OCI-LY7 (cell line): ENCODE data around the gene DDT.

Source experiments
- EZH2phosphoT487 ChIP-seq: fragments of 200-600 bp; sonication (generic); IDR thresholded peaks from 2 replicates; pipeline ENCODE4 v1.6.1; 2018; ENCODE audit warnings: low read depth, borderline replicate concordance, mild to moderate bottlenecking, mixed run types, antibody characterized with exemption, low read length, moderate library complexity, mixed read lengths
- TF ChIP-seq, protein P1 (sequence below): fragments of 200-600 bp; sonication (generic); conservative IDR thresholded peaks from 2 replicates; pipeline ENCODE4 v1.5.1; 2014; ENCODE audit warnings: mild to moderate bottlenecking, antibody characterized with exemption, low read length, moderate library complexity, mixed read lengths

DNA sequence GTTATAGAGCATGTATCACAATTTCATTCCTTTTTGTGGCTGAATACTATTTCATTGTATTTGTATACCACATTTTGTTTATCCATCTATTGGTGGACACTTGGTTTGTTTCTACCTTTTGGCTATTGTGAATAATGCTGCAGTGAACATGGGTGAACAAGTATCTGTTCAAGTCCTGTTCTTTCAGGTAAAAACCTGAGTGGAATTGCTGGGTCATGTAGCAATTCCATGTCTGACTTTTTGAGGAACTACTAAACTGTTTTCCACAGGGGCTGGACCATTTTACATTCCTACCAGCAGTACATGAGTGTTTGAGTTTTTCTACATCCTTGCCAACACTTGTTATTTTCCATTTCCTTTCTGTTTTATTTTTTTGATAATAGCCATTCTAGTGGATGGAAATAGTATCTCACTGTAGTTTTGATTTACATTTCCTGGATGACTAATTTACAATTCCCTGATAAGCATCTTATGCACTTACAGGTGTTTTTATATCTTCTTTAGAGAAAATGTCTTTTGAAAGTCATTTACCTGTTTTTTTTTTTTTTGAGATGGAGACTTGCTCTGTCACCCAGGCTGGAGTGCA lies 49.1 kb upstream of the DDT start:
- TF ChIP-seq, protein P1, sequence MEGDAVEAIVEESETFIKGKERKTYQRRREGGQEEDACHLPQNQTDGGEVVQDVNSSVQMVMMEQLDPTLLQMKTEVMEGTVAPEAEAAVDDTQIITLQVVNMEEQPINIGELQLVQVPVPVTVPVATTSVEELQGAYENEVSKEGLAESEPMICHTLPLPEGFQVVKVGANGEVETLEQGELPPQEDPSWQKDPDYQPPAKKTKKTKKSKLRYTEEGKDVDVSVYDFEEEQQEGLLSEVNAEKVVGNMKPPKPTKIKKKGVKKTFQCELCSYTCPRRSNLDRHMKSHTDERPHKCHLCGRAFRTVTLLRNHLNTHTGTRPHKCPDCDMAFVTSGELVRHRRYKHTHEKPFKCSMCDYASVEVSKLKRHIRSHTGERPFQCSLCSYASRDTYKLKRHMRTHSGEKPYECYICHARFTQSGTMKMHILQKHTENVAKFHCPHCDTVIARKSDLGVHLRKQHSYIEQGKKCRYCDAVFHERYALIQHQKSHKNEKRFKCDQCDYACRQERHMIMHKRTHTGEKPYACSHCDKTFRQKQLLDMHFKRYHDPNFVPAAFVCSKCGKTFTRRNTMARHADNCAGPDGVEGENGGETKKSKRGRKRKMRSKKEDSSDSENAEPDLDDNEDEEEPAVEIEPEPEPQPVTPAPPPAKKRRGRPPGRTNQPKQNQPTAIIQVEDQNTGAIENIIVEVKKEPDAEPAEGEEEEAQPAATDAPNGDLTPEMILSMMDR: no peak
- TF ChIP-seq EZH2phosphoT487: no peak
